Endothelial cell (in vitro differentiated cells): ENCODE measurements around the gene HSPA1L. TPM values are rescaled to one million over a fixed set of nuclear protein-coding genes. Genes with fewer than 3 reads are reported as not detected.
"Not testable (repeated sequence)": the region's sequence is repeated elsewhere in the genome, so short reads cannot be mapped to it uniquely, and the experiment has no call there.

Experiments
- DNase-seq: peaks from one replicate; pipeline ENCODE4 v3.0.0; 2021; ENCODE audit warnings: low spot score
- H3K27ac Mint-ChIP-seq: one replicate; pipeline ENCODE4 v1.8.0; 2021; ENCODE audit warnings: mixed read lengths, inconsistent platforms; ENCODE audit not compliant: unreplicated experiment
- H3K27me3 Mint-ChIP-seq: one replicate; pipeline ENCODE4 v1.8.0; 2021; ENCODE audit warnings: mild to moderate bottlenecking, moderate library complexity, mixed read lengths, inconsistent platforms; ENCODE audit not compliant: unreplicated experiment
- H3K36me3 Mint-ChIP-seq: one replicate; pipeline ENCODE4 v1.8.0; 2021; ENCODE audit warnings: mild to moderate bottlenecking, low read depth, mixed read lengths, inconsistent platforms; ENCODE audit not compliant: unreplicated experiment
- H3K4me1 Mint-ChIP-seq: one replicate; pipeline ENCODE4 v1.8.0; 2021; ENCODE audit warnings: mild to moderate bottlenecking, mixed read lengths, inconsistent platforms; ENCODE audit not compliant: unreplicated experiment
- H3K4me3 Mint-ChIP-seq: one replicate; pipeline ENCODE4 v1.8.0; 2021; ENCODE audit warnings: mild to moderate bottlenecking, mixed read lengths, inconsistent platforms; ENCODE audit not compliant: unreplicated experiment
- H3K9me3 Mint-ChIP-seq: one replicate; pipeline ENCODE4 v1.8.0; 2021; ENCODE audit warnings: mixed read lengths, inconsistent platforms; ENCODE audit not compliant: unreplicated experiment
- total RNA-seq: library from RNA; stranded (reverse); fragmentation: NEBNext Ultra II Directional; extraction: Animal tissue kit (Norgen Biotek cat#: 25700); gene quantifications from one replicate; pipeline ENCODE4 v1.2.1, GENCODE V29; 2021; ENCODE audit not compliant: unreplicated experiment
- TF ChIP-seq, protein P1 (sequence below): fragments of 200-600 bp; sonication (generic); IDR thresholded peaks from one replicate; pipeline ENCODE4 v1.5.0; 2021; ENCODE audit warnings: antibody characterized with exemption; ENCODE audit not compliant: unreplicated experiment

HSPA1L gene
- total RNA-seq, 1 donor from 2014 or later = 0.82 TPM

DNA sequence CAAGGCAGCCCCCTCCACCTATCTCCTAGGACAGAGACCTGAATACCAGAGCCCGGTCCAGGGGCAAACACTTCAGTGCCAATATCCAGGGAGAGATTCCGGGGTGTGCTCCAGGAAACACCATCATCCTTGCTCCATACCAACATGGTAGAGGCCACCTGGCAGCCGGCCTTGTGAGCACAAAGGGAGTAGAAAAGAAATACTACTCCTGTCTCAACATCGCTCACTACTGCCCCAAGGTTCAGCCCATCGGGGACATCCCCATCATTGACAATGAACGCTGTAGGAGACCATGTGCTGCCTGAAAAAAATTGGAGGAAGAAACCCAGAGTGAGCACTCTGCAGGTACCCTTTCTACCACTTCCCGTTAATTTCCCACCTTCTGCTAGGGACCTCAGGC lies 46.1 kb upstream of the HSPA1L start:
- DNase-seq = no peak
- Mint-ChIP-seq H3K4me1 (peaks cover 3% of the 10 kb centered on the region), H3K36me3 (peaks cover 6% of the 10 kb centered on the region), H3K4me3 (peak overlapping the region; percentile 95), H3K27me3 (peaks cover 14% of the 10 kb centered on the region), H3K9me3 (no peaks in the 10 kb centered on the region), H3K27ac (peak overlapping the region; percentile 24)
- TF ChIP-seq, protein P1, sequence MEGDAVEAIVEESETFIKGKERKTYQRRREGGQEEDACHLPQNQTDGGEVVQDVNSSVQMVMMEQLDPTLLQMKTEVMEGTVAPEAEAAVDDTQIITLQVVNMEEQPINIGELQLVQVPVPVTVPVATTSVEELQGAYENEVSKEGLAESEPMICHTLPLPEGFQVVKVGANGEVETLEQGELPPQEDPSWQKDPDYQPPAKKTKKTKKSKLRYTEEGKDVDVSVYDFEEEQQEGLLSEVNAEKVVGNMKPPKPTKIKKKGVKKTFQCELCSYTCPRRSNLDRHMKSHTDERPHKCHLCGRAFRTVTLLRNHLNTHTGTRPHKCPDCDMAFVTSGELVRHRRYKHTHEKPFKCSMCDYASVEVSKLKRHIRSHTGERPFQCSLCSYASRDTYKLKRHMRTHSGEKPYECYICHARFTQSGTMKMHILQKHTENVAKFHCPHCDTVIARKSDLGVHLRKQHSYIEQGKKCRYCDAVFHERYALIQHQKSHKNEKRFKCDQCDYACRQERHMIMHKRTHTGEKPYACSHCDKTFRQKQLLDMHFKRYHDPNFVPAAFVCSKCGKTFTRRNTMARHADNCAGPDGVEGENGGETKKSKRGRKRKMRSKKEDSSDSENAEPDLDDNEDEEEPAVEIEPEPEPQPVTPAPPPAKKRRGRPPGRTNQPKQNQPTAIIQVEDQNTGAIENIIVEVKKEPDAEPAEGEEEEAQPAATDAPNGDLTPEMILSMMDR = no peak

DNA sequence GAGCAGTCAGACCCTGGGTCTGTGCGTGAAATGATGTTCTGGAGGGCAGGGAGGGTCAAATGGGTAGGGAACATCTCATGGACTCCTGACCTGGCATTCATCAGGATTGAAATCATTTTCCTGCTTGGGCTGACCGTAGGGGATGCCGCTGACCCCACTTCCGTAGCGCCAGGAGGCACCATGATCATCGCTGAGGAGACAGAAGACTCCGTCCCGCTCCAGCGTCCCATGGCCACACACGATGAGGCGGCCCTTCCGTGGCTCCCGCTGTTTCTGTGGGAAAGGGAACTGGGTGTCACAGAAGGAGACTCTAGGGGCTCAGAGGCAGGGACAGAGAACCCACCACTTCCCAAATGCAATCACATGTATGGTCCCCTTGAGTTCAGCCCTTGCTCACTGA lies 45.3 kb upstream of the HSPA1L start:
- no peak for DNase-seq
- Mint-ChIP-seq H3K36me3 (peaks cover 6% of the 10 kb centered on the region), H3K27ac (no peak overlapping the region), H3K27me3 (peaks cover 11% of the 10 kb centered on the region), H3K4me3 (no peak overlapping the region), H3K4me1 (peaks cover 3% of the 10 kb centered on the region), H3K9me3 (no peaks in the 10 kb centered on the region)
- TF ChIP-seq, protein P1 = no peak

DNA sequence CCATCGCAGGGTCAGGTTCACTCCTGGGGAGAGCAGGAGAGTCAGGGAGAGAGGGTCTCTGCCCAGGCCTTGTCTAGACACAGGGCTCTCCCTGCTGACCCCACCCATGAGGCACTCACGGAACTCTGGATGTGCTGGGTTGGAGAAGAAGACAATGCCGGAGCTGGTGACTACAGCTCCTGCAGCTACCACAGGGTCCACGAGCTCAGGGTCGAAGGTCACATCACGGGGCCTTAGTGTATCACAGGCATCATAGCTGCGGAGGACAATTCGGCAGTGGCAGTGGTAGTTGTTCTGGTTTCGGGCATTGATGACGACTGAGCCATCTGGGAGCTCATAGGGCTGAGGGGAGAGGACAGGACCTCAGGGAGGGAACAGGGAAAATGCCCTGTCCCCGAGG lies 44.8 kb upstream of the HSPA1L start:
- TF ChIP-seq, protein P1 = no peak
- Mint-ChIP-seq H3K27ac (no peak overlapping the region), H3K9me3 (no peaks in the 10 kb centered on the region), H3K27me3 (peaks cover 11% of the 10 kb centered on the region), H3K4me3 (no peak overlapping the region), H3K4me1 (peaks cover 3% of the 10 kb centered on the region), H3K36me3 (peaks cover 6% of the 10 kb centered on the region)
- no peak for DNase-seq

DNA sequence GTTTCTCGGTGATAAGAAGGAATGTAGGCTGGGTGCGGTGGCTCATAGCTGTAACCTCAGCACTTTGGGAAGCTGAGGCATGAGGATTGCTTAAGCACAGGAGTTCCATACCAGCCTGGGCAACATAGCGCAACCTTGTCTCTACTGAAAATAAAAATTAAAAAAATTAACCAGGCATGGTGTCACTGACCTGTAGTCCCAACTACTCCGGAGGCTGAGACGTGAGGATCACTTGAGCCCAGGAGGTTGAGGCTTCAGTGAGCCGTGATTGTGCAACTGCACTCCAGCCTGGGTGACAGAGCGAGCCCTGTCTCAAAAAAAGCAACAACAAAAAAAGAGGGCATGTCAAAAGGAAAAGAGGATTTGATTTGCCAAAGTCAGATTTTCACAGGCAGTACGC lies 43.6 kb upstream of the HSPA1L start:
- no peak overlapping the region for H3K27ac Mint-ChIP-seq
- TF ChIP-seq, protein P1 = no peak
- H3K4me3 Mint-ChIP-seq = no peak overlapping the region
- no peak for DNase-seq
- H3K9me3 Mint-ChIP-seq = no peaks in the 10 kb centered on the region
- peaks cover 2% of the 10 kb centered on the region for H3K4me1 Mint-ChIP-seq
- H3K27me3 Mint-ChIP-seq = peaks cover 9% of the 10 kb centered on the region
- H3K36me3 Mint-ChIP-seq = peaks cover 6% of the 10 kb centered on the region

DNA sequence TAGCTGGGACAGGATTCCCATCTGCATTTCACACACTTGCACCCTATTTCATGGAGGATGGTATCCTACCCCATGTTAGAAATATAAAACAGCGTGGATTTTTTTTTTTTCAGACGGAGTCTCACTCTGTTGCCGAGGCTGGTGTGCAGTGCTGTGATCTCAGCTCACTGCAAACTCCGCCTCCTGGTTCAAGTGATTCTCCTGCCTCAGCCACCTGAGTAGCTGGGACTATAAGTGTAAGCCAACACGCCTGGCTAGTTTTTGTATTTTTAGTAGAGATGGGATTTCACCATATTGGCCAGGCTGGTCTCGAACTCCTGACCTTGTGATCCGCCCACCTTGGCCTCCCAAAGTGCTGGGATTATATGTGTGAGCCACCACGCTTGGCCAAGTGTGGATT lies 42.7 kb upstream of the HSPA1L start:
- not testable (repeated sequence) for H3K27me3 Mint-ChIP-seq, H3K36me3 Mint-ChIP-seq, H3K4me1 Mint-ChIP-seq, H3K4me3 Mint-ChIP-seq, H3K9me3 Mint-ChIP-seq, DNase-seq, H3K27ac Mint-ChIP-seq

DNA sequence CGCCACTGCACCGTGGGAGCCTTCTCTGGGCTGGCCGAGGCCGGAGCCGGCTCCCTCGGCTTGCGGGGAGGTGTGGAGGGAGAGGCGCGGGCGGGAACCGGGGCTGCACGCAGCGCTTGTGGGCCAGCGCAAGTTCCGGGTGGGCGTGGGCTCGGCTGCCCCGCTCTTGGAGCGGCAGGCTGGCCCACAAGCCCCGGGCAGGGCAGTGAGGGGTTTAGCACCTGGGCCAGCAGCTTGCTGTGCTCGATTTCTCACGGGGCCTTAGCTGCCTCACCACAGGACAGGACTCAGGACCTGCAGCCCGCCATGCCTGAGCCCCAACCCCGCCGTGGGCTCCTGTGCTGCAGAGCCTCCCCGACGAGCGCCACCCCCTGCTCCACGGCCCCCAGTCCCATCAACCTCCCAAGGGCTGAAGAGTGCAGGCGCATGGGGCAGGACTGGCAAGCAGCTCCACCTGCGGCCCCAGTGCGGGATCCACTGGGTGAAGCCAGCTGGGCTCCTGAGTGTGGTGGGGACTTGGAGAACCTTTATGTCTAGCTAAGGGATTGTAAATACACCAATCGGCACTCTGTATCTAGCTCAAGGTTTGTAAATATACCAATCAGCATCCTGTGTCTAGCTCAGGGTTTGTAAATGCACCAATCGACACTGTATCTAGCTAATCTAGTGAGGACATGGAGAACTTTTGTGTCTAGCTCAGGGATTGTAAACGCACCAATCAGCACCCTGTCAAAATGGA lies 37.1 kb upstream of the HSPA1L start:
- H3K27ac Mint-ChIP-seq, DNase-seq, H3K4me1 Mint-ChIP-seq, H3K36me3 Mint-ChIP-seq, H3K27me3 Mint-ChIP-seq, H3K9me3 Mint-ChIP-seq, H3K4me3 Mint-ChIP-seq: not testable (repeated sequence)
